HEK293T (cell line): Measurements from ENCODE around the gene SLC9A7.

ENCODE experiments used
- ARNT ChIP-seq: fragments of 450-650 bp; IDR thresholded peaks from 2 replicates; pipeline ENCODE4 v1.6.1; 2017; ENCODE audit warnings: mild to moderate bottlenecking
- ELF4 ChIP-seq: fragments of 450-650 bp; IDR thresholded peaks from 2 replicates; pipeline ENCODE4 v1.6.1; 2017; ENCODE audit warnings: antibody characterized with exemption
- FOXA1 ChIP-seq: fragments of 450-650 bp; IDR thresholded peaks from 2 replicates; pipeline ENCODE4 v1.6.1; 2016; ENCODE audit warnings: mild to moderate bottlenecking
- LEF1 ChIP-seq: fragments of 450-650 bp; IDR thresholded peaks from 2 replicates; pipeline ENCODE4 v1.6.1; 2017; ENCODE audit warnings: mild to moderate bottlenecking, borderline replicate concordance
- SP1 ChIP-seq: fragments of 450-650 bp; IDR thresholded peaks from 2 replicates; pipeline ENCODE4 v1.6.1; 2017
- SUZ12 ChIP-seq: fragments of 450-650 bp; IDR thresholded peaks from 2 replicates; pipeline ENCODE4 v1.6.1; 2016; ENCODE audit warnings: mild to moderate bottlenecking
- TARDBP ChIP-seq: fragments of 450-650 bp; IDR thresholded peaks from 2 replicates; pipeline ENCODE4 v1.6.1; 2016

GRCh38 chrX:46735622-46736021 is 23.3 kb downstream of the SLC9A7 start:
- no peak for TF ChIP-seq SUZ12
- no peak for TF ChIP-seq FOXA1
- TF ChIP-seq ARNT = no peak
- no peak for TF ChIP-seq LEF1
- TF ChIP-seq SP1 = no peak
- TF ChIP-seq ELF4 = no peak
- TF ChIP-seq TARDBP = no peak
